ENCODE data around the gene RGS2. TPM values are rescaled to one million over a fixed set of nuclear protein-coding genes. Genes with fewer than 3 reads are reported as not detected.
A peak's percentile ranks its signal among the peaks of the same experiment; 100 is the strongest.

The RGS2 gene
- total RNA-seq, 2 donors from 2014 or later: 31.2 to 51.2 TPM

DNA sequence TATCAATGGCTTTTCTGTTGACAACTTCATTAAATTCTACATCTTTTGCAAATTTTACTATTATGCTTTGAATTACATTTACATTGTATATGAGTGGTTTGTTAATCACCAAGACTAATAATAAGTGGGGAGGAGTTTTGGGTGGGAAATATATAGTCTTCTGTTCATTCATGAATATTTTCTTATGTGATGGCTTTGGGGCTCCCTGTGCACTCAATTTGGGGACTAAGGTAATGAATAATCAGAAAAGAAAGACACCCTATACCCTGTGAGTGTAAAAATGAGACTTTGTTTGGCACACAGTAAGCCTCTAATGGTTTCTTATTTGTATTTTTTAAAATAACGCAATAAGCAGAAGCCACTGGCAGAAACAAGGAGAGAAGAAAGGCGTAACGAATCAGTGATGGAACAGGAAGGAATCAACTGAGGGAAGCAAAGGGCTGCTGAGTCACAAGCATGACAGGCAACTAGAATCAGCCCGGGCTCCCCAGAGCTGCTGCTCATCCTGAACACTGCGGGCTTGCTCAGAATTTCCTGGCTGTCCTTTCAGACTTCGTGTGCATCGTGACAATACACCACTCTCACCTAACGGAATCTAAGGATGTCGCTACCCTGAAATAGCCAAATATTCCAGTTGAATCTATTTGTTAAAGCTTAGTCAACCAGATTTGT lies 20.8 kb upstream of the RGS2 start:
- Histone ChIP-seq H3K4me3 (no peak overlapping the region), H3K36me3 (no peaks in the 10 kb centered on the region), H3K27me3 (no peaks in the 10 kb centered on the region), H3K27ac (peak overlapping the region; percentile 12 to 19), H3K9me3 (no peaks in the 10 kb centered on the region), H3K4me1 (peaks cover 0 to 9% of the 10 kb centered on the region in 2 donors)
- DNase-seq (ENCODE audit: low spot score): peak; percentile 72
- TF ChIP-seq, protein P1, sequence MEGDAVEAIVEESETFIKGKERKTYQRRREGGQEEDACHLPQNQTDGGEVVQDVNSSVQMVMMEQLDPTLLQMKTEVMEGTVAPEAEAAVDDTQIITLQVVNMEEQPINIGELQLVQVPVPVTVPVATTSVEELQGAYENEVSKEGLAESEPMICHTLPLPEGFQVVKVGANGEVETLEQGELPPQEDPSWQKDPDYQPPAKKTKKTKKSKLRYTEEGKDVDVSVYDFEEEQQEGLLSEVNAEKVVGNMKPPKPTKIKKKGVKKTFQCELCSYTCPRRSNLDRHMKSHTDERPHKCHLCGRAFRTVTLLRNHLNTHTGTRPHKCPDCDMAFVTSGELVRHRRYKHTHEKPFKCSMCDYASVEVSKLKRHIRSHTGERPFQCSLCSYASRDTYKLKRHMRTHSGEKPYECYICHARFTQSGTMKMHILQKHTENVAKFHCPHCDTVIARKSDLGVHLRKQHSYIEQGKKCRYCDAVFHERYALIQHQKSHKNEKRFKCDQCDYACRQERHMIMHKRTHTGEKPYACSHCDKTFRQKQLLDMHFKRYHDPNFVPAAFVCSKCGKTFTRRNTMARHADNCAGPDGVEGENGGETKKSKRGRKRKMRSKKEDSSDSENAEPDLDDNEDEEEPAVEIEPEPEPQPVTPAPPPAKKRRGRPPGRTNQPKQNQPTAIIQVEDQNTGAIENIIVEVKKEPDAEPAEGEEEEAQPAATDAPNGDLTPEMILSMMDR (IDR thresholded peaks at IDR 0.05): no peak

DNA sequence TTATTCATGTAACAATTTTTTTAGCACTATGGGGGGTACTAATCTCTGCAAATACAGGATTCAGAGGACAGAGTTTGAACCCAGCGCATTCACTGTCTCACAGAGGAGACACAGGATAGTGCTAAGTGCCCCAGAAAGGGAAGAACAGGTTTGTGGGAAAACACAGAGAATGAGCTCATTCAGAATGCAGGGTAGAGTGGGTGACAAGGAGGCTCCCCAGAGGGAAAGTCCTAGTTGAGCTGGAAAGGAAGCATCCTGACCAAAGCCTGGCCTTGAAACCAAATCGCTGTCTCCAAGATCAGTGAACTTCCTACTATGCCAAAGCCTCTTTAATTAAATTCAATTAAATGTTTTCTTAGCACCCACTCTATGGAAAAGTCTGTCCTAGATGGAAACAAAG lies 19.0 kb upstream of the RGS2 start:
- TF ChIP-seq, protein P1 (IDR thresholded peaks at IDR 0.05): no peak
- Histone ChIP-seq H3K4me3 (no peak overlapping the region), H3K36me3 (no peaks in the 10 kb centered on the region), H3K4me1 (peaks cover 0 to 9% of the 10 kb centered on the region in 2 donors), H3K27me3 (no peaks in the 10 kb centered on the region), H3K27ac (no peak overlapping the region), H3K9me3 (no peaks in the 10 kb centered on the region)
- DNase-seq (ENCODE audit: low spot score): no peak

DNA sequence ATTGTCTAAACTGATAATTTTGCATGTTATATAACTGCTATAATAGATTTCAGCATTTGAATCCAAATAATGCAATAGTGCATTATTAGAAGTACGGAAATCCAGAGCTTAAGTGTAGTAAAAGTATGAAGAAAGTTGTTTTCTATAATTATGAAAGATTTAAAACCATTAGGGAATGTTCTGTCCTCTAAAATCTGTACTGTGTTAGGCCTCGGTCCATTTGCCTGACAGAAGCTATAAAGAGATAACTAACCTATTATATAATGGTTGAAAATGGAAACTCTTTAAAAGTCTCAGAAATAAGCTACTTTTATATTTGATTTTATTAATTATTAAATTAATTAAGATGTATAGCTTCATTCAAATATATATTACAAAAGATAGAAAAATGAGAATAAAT lies 16.2 kb upstream of the RGS2 start:
- no peak for DNase-seq (ENCODE audit: low spot score)
- Histone ChIP-seq H3K4me3 (no peak overlapping the region), H3K4me1 (peaks cover 0 to 9% of the 10 kb centered on the region in 2 donors), H3K36me3 (no peaks in the 10 kb centered on the region), H3K27me3 (no peaks in the 10 kb centered on the region), H3K9me3 (no peaks in the 10 kb centered on the region), H3K27ac (no peak overlapping the region)
- TF ChIP-seq, protein P1 (IDR thresholded peaks at IDR 0.05): no peak

DNA sequence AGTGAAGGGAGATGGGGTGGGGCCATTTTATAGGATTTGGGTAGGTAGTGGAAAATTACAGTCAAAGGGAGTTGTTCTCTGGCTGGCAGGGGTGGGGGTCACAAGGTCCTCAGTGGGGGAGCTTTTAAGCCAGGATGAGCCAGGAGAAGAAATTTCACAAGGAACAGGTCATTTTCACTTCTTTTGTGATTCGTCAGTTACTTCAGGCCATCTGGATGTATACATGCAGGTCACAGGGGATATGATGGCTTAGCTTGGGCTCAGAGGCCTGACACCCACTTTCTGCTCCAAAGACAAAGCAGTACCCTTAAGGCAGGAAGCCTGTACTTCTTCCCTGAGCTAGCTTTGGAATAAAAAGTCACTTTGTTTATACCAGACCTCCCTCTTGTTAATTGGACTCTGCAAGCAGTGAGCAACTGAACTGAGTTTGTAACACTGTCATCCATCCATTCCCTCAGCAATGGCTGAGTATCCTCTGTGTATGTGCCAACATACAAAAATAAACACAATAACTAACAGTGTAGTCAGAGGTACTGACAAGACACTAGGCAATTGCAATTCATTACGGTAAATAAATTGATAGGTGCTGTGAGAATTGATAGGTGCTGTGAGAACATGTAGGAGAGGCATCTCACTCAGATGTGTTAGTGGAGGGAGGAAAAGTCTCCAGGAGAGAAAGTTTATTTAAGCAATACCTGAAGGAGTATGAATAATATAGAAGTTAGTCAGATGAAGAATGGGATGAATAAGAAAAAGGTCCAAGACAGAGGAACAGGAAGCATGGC lies 14.7 kb upstream of the RGS2 start:
- Histone ChIP-seq H3K4me1 (no peaks in the 10 kb centered on the region), H3K4me3 (no peak overlapping the region), H3K27ac (no peak overlapping the region), H3K36me3 (no peaks in the 10 kb centered on the region), H3K27me3 (no peaks in the 10 kb centered on the region), H3K9me3 (no peaks in the 10 kb centered on the region)
- TF ChIP-seq, protein P1 (IDR thresholded peaks at IDR 0.05): no peak
- no peak for DNase-seq (ENCODE audit: low spot score)

DNA sequence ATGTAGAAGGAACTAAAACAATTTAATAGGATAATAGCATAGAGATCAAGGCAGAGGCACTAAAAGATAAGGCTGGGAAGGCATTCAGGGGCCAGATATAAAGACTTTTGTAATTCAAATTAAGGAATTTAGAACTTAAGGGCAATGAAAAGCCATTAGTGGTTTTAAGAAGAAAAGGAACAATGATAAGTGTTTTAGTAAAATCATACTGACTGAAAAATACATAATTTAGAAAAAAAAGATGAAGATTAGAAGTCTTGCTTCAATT lies 14.1 kb upstream of the RGS2 start:
- Histone ChIP-seq H3K4me1 (no peaks in the 10 kb centered on the region), H3K9me3 (no peaks in the 10 kb centered on the region), H3K27me3 (no peaks in the 10 kb centered on the region), H3K27ac (no peak overlapping the region), H3K4me3 (no peak overlapping the region), H3K36me3 (no peaks in the 10 kb centered on the region)
- TF ChIP-seq, protein P1 (IDR thresholded peaks at IDR 0.05): no peak
- DNase-seq (ENCODE audit: low spot score): no peak
